Effector memory CD8-positive, alpha-beta T cell (primary cell): ENCODE measurements around the gene MCEMP1.
A peak's percentile ranks its signal among the peaks of the same experiment; 100 is the strongest.

ENCODE experiments used
- ATAC-seq: fragments of 150-1000 bp; cut with Tn5 transposase; replicated peaks from 2 replicates; pipeline ENCODE4 v1.10.0; 2021; ENCODE audit warnings: mild to moderate bottlenecking, moderate library complexity
- DNase-seq, 3 experiments: peaks; one replicate each; pipeline ENCODE4 v3.0.0; 2021
- H3K27ac Mint-ChIP-seq, 2 donors: one replicate each; pipeline ENCODE4 v1.8.0; 2022; ENCODE audit warnings: mild to moderate bottlenecking in 2 of 2, mixed read lengths in 2 of 2, moderate library complexity in 2 of 2
- H3K27me3 Mint-ChIP-seq, 2 donors: one replicate each; pipeline ENCODE4 v1.8.0; 2022; ENCODE audit warnings: mixed read lengths in 2 of 2
- H3K36me3 Mint-ChIP-seq: one replicate; pipeline ENCODE4 v1.8.0; 2022; ENCODE audit warnings: mild to moderate bottlenecking, moderate library complexity, mixed read lengths; ENCODE audit not compliant: insufficient read depth
- H3K4me1 Mint-ChIP-seq, 2 donors: one replicate each; pipeline ENCODE4 v1.8.0; 2022; ENCODE audit warnings: low read depth in 2 of 2, mixed read lengths in 2 of 2
- H3K4me3 Mint-ChIP-seq, 2 donors: one replicate each; pipeline ENCODE4 v1.8.0; 2022; ENCODE audit warnings: mild to moderate bottlenecking in 2 of 2, mixed read lengths in 2 of 2, moderate library complexity in 2 of 2
- H3K9me3 Mint-ChIP-seq, 2 donors: one replicate each; pipeline ENCODE4 v1.8.0; 2022; ENCODE audit warnings: mixed read lengths in 2 of 2

The MCEMP1 gene

DNA sequence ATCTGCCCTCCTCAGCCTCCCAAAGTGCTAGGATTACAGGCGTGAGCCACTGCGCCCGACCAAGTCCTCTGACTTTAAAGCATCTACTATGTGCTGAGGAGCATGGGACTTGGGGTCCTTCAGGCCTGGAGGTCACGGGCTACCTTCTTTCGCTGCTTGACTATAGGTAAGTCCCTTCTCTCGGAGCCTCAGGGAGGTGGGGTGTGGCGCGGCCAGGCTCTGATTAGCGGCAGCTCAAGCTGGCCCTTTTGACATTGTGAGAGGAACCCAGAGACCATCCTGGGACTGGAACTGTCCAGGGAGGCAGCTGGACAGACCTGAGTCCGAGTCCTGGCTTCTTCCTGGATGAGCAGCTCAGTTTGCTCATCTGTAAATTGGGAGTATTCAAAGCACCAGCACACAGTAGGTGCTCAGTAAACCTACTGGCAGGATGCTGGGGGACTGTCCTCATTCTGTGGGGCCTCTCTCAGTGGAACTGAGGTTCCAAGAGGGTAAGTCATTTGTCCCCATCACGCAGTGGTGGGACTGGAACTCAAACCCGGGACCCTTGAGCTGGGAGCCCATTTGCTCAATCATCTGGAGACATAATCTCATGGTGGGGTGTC, 24.3 kb downstream of the MCEMP1 start:
- ATAC-seq (no peak), DNase-seq (no peak)
- Mint-ChIP-seq H3K27me3 (peaks cover 30 to 54% of the 10 kb centered on the region in 2 donors), H3K27ac (no peak overlapping the region), H3K36me3 (peaks cover 13% of the 10 kb centered on the region), H3K9me3 (no peaks in the 10 kb centered on the region), H3K4me1 (peaks cover 13 to 17% of the 10 kb centered on the region in 2 donors), H3K4me3 (no peak overlapping the region)

DNA sequence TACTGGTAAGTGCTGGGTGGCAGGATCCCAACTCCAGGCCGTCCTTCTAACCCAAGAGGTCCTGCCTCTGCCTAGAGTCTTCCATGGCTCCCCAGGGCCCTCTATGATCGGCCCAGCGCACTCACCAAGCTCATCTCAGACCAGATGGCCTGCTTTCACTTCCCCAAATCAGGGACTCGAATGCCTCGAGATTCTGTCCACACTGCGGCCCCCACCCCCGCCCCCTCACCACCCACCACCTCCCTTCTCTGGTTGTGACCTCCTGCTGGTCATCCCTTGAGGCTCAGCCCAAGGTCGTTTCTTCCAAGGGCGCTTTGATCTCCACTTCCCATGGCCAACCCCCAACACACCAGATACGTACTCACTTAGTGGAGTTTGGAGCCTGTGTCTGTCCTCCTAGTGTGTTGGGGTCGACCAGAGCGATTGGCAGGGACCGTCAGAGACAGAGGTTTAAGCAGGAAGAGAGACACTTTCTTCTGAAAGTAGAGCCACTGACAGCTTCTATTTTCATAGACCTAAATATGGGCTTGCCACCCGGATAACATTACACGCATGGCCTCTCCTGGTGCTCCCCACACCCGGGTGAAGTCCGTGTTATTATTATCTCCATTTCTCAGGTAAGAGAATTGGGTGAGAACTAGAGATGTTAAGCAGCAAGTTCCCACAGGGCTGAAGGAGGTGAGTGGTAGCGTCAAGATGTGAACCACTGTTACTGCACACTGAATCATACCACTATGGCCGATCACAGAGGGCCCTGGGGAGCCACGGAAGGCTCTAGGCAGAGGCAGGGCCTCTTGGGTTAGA, 25.0 kb downstream of the MCEMP1 start, which contains the start of gene FCER2:
TSS of gene FCER2 (minus strand) at position 478 of the 804 bp plus-strand sequence. CDS start 2,371 bp downstream, outside the sequence.
- H3K9me3 Mint-ChIP-seq, result no peaks in the 10 kb centered on the region
- H3K4me1 Mint-ChIP-seq, result peaks cover 19 to 23% of the 10 kb centered on the region in 2 donors
- peaks cover 26 to 48% of the 10 kb centered on the region in 2 donors for H3K27me3 Mint-ChIP-seq
- ATAC-seq, result no peak
- H3K36me3 Mint-ChIP-seq, result peaks cover 13% of the 10 kb centered on the region
- peak within 1 kb of the TSS in 1 of 2 donors; percentile 25 for H3K27ac Mint-ChIP-seq
- H3K4me3 Mint-ChIP-seq, result no peak within 1 kb of the TSS
- no peak for DNase-seq

DNA sequence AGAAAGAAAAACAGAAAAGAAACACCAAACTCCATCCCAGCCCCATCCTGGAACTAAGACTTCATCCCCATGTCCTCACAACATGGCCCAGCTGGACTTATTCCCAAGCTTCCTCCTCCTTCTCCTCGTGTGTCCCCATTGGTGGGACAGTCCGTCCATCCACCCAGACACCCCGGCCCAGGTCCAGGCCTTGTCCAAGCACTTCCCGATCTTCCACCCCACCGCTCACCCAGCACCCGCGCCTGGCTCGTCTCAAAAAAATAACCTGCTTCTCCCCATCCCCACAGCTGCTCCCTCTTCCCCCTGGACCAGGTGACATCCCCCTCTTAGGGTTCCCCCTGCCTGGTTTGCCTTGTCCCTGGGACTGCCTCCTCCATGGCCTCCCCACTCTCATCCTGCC, 26.4 kb downstream of the MCEMP1 start:
- ATAC-seq, result no peak
- Mint-ChIP-seq H3K9me3 (no peaks in the 10 kb centered on the region), H3K4me3 (no peak overlapping the region), H3K4me1 (peaks cover 22 to 26% of the 10 kb centered on the region in 2 donors), H3K27me3 (peaks cover 21 to 34% of the 10 kb centered on the region in 2 donors), H3K36me3 (peaks cover 15% of the 10 kb centered on the region), H3K27ac (no peak overlapping the region)
- no peak for DNase-seq

DNA sequence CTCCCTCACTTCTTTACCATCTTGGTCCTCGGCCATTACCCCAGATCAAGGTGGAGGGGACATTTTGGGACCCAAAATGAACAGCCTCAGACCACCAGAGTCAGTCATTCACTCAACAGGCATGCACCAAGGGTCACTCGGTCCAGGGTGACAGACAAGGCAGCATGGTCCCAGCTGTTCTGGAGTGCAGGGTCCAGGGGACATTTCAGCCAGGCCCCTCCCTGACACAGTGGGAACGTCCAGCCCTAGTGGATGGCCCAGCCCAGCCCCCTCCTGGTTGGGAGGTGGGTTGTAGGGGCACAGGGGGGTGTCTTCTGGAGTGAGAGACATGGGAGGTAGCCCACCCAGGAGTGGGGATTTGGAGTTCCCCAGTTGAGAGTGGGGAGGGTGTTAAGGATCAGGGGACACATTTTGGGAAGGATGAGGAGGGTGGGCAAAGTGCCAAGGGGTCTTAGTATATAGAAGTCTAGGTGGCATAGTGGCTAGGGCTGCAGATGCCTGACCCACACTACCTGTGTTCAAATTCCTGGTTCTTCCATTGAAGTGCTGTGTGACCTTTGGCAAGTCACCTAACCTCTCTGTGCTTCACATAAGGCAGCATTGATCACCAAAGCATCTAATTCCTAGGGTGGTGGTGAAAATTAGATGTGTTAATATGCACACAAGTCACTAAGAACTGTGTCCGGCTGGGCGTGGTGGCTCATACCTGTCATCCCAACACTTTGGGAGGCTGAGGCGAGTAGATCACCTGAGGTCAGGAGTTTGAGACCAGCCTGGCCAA, 27.6 kb downstream of the MCEMP1 start:
- Mint-ChIP-seq H3K4me3 (no peak overlapping the region), H3K27ac (peak overlapping the region in 1 of 2 donors; percentile 17), H3K36me3 (peaks cover 16% of the 10 kb centered on the region), H3K27me3 (peaks cover 10 to 22% of the 10 kb centered on the region in 2 donors), H3K9me3 (no peaks in the 10 kb centered on the region), H3K4me1 (peaks cover 22 to 23% of the 10 kb centered on the region in 2 donors)
- DNase-seq (no peak), ATAC-seq (no peak)

DNA sequence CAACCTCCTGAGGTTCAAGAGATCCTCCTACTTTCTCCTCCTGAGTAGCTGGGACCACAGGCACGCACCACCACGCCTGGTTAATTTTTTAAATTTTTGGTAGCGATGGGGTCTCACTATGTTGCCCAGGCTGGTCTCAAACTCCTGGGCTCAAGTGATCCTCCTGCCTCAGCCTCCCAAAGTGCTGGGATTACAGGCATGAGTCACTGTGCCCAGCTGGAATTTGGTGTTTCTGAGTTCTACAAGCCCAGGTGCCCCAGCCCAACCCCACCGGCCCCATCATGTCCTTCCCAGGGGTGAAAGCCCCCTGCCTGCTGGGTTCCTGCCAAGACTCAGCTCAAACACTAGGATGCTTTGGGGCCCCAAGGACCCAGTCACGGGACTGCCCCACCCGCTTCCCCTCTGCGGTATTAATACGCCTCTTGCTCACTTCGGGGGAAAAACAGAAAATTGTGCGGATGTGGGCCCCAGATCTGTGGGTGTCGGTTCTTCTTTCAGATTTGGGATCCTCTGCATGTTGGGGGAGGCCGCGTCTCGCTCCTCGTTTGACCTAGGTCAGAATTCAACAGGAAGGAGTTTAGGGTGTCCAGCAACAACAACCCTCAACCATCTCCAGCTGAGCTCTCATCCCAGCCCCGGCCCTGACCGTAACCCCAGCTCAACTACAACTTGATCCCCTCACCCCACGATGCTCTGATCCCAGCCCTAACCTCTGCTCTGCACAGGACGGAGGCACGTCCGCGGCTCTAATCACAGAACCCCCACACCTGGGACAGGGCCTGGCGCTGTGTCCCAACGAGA, 28.7 kb downstream of the MCEMP1 start:
- peak overlapping the region; percentile 69 for H3K4me3 Mint-ChIP-seq
- H3K27ac Mint-ChIP-seq, result peak overlapping the region; percentile 41 to 82
- H3K4me1 Mint-ChIP-seq, result peaks cover 21 to 22% of the 10 kb centered on the region in 2 donors
- ATAC-seq (peak; percentile 96), DNase-seq (peak; percentile 61 to 65 (median 62))
- no peaks in the 10 kb centered on the region for H3K9me3 Mint-ChIP-seq
- peaks cover 0 to 11% of the 10 kb centered on the region in 2 donors for H3K27me3 Mint-ChIP-seq
- peaks cover 16% of the 10 kb centered on the region for H3K36me3 Mint-ChIP-seq

DNA sequence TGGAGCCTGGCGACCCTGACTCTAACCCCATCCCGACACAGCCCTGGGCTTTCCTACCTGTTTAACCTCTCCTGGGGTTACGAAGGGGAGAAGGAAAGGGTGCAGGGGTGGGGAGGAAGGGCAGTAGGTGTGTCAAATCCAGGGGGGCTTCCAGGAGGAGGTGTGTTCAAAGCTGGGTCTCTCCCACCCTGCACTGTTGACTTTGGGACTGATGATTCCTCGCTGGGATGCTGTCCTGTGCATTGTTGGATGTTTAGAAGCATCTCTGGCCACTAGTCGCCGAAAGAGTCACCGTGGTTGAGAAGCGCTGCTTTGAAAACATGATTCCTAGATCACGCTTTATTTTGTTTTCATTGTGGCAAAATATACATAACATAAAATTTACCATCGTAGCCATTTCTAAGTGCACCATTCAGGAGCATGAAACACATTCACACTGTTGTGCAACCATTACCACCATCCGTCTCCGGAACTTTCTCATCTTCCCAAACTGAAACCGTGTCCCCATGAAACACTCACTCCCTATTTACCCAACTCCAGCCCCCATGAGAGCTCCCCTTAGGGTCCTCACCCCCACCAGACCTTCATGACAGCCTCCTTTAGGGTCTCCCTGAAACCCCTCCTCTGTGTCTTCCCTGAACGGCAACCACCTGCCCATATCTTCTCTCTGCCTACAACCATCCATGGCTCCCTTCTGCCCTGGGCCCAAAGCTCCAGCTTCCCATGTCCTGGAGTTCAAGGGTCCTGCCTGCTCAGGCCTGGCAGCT, 29.5 kb downstream of the MCEMP1 start:
- no peaks in the 10 kb centered on the region for H3K9me3 Mint-ChIP-seq
- ATAC-seq (no peak), DNase-seq (no peak)
- H3K4me3 Mint-ChIP-seq, result peak overlapping the region; percentile 69
- H3K27ac Mint-ChIP-seq, result peak overlapping the region; percentile 66 to 82
- H3K4me1 Mint-ChIP-seq, result peaks cover 21 to 22% of the 10 kb centered on the region in 2 donors
- peaks cover 16% of the 10 kb centered on the region for H3K36me3 Mint-ChIP-seq
- H3K27me3 Mint-ChIP-seq, result peaks cover 0 to 11% of the 10 kb centered on the region in 2 donors

DNA sequence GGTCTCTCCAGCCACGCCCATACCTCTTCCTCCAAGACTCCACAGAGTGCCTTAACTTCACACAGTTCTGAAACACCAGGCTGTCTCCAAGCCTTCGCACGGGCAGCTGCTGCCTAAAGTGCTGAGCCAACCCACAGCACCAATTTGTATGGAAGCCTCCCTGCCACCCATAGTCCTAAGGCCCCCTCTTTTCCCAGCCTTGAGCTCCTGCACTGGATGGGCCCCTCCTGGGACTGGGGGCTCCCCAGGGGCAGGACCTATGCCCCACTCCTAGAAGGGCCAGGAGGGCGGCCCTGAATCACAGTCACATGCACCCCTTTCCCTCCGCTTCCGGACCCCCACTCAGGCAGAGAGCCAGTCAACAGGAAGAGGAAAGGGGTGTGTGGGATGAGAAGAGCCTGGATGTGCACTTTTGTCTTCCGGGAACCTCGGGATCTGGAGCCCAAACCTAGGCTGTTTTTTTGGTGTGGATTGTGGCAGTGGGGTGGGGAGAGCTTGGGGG, 30.1 kb downstream of the MCEMP1 start:
- no peak for ATAC-seq
- H3K4me3 Mint-ChIP-seq, result peak overlapping the region; percentile 69
- no peak for DNase-seq
- H3K9me3 Mint-ChIP-seq, result no peaks in the 10 kb centered on the region
- H3K27ac Mint-ChIP-seq, result peak overlapping the region; percentile 66 to 71
- H3K36me3 Mint-ChIP-seq, result peaks cover 15% of the 10 kb centered on the region
- peaks cover 0 to 11% of the 10 kb centered on the region in 2 donors for H3K27me3 Mint-ChIP-seq
- peaks cover 21 to 22% of the 10 kb centered on the region in 2 donors for H3K4me1 Mint-ChIP-seq

DNA sequence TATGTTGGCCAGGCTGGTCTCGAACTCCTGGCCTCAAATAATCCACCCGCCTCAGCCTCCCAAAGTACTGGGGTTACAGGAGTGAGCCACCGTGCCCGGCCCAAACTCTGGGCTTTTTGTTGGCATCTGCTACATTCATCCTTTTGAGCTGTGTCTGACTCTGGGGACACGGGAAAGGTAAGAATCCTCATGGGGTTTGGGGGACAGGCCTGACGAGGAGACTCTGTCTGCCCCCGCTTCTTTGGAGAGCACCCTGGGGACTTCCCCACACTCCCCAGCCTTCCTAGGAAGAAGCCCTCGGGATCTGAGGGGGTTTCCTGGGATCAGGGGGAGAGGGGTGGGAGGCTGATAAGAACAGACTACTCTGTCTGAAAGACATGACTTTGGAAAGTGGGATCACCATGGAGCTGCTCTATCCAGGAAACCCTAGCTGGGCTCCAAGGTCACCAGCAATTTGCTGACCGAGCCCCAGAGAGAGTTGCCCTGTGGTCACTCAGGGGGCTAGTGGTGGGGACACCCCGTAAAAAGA, 33.1 kb downstream of the MCEMP1 start:
- Mint-ChIP-seq H3K9me3 (no peaks in the 10 kb centered on the region), H3K4me1 (peaks cover 20% of the 10 kb centered on the region in 2 donors), H3K27ac (no peak overlapping the region), H3K4me3 (no peak overlapping the region), H3K27me3 (no peaks in the 10 kb centered on the region), H3K36me3 (peaks cover 8% of the 10 kb centered on the region)
- ATAC-seq (no peak), DNase-seq (no peak)

DNA sequence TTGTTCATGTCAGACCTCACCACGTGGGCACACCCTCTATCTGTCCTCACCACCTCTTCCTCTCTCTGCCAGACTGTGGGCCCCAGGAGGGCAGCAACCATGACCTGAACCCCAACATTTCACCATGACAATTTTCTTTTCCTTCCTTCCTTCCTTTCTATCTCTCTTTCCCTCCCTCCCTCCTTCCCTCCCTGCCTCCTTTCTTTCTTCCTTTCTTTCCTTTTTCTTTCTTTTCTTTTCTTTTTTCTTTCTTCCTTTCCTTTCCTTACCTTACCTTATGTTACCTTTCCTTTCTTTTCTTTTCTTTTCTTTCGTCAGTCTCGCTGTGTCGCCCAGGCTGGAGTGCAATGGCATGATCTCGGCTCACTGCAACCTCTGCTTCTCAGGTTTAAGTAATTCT, 33.7 kb downstream of the MCEMP1 start:
- no peak for DNase-seq
- Mint-ChIP-seq H3K27me3 (no peaks in the 10 kb centered on the region), H3K9me3 (no peaks in the 10 kb centered on the region), H3K4me1 (peaks cover 14 to 16% of the 10 kb centered on the region in 2 donors), H3K27ac (no peak overlapping the region), H3K4me3 (no peak overlapping the region), H3K36me3 (peaks cover 5% of the 10 kb centered on the region)
- ATAC-seq, result no peak

DNA sequence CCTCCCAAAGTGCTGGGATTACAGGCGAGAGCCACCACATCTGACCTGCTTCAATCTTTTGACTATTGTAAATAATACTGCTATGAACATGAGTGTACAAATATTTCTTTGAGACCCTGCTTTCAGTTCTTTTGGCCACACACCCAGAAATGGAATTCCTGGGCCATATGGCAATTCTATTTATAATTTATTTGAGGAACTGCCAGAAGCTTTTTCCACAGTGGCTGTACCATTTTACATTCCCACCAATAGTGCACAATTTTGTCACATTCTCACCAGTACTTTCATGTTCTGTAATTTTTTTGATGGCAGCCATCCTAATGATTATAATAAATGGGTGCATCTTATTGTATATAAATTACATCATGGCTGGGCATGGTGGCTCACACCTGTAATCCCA, 38.8 kb downstream of the MCEMP1 start:
- no peak overlapping the region for H3K4me3 Mint-ChIP-seq
- H3K9me3 Mint-ChIP-seq, result peaks cover 0 to 3% of the 10 kb centered on the region in 2 donors
- no peaks in the 10 kb centered on the region for H3K36me3 Mint-ChIP-seq
- no peak for ATAC-seq
- peaks cover 0 to 6% of the 10 kb centered on the region in 2 donors for H3K4me1 Mint-ChIP-seq
- no peaks in the 10 kb centered on the region for H3K27me3 Mint-ChIP-seq
- peak overlapping the region in 1 of 2 donors; percentile 27 for H3K27ac Mint-ChIP-seq
- no peak for DNase-seq

DNA sequence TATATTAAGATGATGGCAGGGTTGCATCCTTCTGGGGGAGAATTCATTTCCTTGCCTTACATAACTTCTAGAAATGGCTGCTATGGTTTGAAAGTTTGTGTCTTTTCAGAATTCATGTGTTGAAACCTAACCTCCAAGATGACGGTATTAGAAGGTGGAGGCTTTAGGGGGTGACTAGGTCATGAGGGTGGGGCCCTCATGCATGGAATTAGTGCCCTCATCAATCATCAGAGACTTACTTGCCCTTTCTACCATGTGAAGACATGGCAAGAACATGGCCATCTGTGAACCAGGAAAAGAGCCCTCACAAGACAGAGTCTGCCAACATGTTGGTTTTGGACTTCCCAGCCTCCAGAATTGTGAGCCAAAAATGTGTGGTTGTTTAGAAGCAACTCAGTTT, 39.9 kb downstream of the MCEMP1 start:
- Mint-ChIP-seq H3K9me3 (peaks cover 0 to 3% of the 10 kb centered on the region in 2 donors), H3K4me3 (no peak overlapping the region), H3K36me3 (no peaks in the 10 kb centered on the region), H3K4me1 (peaks cover 0 to 6% of the 10 kb centered on the region in 2 donors), H3K27ac (peak overlapping the region in 1 of 2 donors; percentile 27), H3K27me3 (no peaks in the 10 kb centered on the region)
- no peak for DNase-seq
- ATAC-seq, result no peak

DNA sequence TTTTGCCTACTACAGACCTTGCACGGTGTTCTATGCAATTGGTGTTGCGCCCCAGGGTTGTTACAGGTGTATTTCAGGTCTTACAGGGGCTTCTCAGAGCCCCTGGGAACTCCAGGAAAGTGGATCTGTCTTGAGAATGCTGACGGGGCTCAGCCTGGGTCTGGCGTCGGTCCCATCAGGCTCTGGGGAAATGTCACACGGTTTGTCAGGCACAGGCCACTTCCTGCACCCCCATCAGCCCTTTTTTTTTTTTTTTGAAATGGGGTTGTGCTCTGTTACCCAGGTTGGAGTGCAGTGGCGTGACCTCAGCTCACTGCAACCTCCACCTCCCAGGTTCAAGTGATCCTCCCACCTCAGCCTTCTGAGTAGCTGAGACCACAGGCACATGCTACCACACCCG, 41.8 kb downstream of the MCEMP1 start:
- peak; percentile 90 for ATAC-seq
- peak in 1 of 3 experiments; percentile 11 for DNase-seq
- H3K27me3 Mint-ChIP-seq, result peaks cover 0 to 11% of the 10 kb centered on the region in 2 donors
- H3K9me3 Mint-ChIP-seq, result peaks cover 0 to 3% of the 10 kb centered on the region in 2 donors
- peak overlapping the region in 1 of 2 donors; percentile 52 for H3K4me3 Mint-ChIP-seq
- H3K27ac Mint-ChIP-seq, result peak overlapping the region in 1 of 2 donors; percentile 55
- no peaks in the 10 kb centered on the region for H3K36me3 Mint-ChIP-seq
- H3K4me1 Mint-ChIP-seq, result peaks cover 0 to 6% of the 10 kb centered on the region in 2 donors
